HG03280 (cell line): ENCODE data around the gene RAP1GAP2.
"Not testable (repeated sequence)": the region's sequence is repeated elsewhere in the genome, so short reads cannot be mapped to it uniquely, and the experiment has no call there.

Experiments used
- ATAC-seq: cut with Tn5 transposase; IDR thresholded peaks from one replicate; pipeline ENCODE4 v1.9.1; 2021; ENCODE audit warnings: mild to moderate bottlenecking, moderate library complexity; ENCODE audit not compliant: unreplicated experiment

Gene RAP1GAP2

GRCh38 chr17:3011891-3012290 is 215.7 kb downstream of the RAP1GAP2 start:
- ATAC-seq = no peak

GRCh38 chr17:3012926-3013581 is 216.8 kb downstream of the RAP1GAP2 start:
- no peak for ATAC-seq

DNA sequence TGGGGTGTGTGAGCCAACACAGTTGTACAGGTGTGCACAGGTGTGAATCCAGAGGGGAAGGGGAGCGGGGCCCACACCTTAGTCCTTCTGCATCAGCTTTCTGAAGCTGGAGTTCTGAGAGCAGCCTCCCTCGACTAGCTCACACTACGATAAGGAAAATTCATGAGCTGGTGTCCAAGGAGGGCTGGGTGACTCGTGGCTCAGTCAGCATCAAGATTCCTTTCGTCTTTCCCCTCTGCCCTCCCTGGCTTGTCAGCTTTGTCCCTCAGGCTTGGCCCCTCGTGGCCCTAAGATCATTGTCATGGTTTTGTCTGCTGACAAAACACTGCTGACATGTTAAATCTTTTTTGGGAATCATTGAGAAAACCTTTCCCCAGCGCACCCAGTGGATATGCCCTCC is 219.7 kb downstream of the RAP1GAP2 start:
- no peak for ATAC-seq

DNA sequence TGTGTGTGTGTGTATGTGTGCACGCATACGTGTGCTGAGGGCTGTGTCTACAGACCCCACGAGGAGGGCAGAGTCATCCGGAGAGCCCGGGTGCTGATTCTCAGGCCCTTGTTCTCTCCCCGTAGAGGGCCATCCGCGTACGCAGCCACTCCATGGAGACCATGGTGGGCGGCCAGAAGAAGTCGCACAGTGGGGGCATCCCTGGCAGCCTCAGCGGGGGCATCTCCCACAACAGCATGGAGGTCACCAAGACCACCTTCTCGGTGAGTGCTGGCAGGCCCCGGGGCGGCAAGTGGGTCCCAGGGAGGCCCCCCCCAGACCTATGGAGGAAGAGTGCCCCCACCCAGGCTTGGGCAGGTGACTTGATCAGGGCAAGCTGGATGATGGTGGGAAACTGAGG is 221.7 kb downstream of the RAP1GAP2 start:
- no peak for ATAC-seq

- no peak for ATAC-seq
Observed at GRCh38 chr17:3019761-3020160, 223.5 kb downstream of the RAP1GAP2 start.

GRCh38 chr17:3020381-3020780 is 224.1 kb downstream of the RAP1GAP2 start:
- no peak for ATAC-seq

DNA sequence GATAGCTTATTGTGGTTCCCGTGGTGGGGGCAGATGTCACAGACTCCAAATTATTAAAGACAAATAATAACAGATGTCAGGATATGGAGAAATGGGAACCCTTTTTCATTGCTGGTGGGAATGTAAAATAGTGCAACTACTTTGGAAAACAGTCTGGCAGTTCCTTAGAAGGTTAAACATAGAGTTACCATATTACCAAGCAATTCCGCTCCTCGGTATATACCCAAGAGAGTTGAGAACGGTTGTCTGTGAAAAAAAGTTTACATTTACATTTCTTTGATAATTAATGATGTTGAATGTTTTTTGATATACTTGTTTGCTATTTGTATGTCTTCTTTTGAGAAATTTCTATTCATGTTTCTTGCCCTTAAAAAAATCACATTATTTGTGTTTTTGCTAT is 226.0 kb downstream of the RAP1GAP2 start:
- ATAC-seq = no peak

DNA sequence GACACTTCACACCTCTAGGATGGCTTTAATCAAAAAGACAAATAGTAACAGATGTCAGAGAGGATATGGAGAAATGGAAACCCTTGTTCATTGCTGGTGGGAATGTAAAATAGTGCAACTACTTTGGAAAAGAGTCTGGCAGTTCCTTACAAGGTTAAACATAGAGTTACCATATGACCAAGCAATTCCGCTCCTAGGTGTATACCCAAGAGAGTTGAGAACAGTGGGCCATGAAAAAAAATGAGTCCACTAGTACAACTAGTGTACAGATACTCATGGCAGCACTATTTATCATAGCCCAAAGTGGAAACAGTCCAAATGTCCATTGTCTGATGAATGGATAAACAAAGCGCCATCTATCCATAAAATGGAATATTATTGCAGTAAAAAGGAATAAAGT is 228.1 kb downstream of the RAP1GAP2 start:
- no peak for ATAC-seq

DNA sequence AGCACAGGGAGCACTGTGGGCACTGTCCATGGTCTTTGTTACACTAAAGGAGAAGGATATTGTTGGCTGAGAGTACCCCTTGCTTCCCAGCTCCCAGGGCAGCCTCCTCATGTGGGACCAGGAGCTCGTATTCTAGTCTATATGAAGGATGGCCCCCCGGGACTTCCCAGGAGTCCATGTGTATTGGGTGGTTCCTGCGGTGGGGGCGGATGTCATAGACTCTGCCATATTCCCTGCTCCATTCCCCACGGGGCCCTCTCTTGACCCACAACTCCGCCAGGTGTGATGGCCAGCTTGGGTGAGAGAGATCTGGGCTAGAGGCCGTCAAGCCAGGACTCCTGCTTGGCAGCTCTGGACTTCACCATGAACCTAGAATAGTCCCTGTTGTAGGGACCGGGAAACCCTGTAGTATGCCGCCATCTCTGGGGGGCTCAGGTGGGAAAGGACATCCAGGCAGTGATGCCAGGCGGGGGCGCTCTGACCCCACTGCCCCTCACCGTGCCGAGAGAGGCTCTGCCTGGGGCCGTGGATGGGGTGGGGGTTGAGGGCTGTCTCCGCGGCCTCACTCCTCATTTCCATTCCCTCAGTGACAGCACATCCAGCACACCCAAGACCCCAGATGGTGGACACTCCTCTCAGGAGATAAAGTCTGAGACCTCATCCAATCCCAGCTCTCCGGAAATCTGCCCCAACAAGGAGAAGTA is 229.3 kb downstream of the RAP1GAP2 start:
- no peak for ATAC-seq

DNA sequence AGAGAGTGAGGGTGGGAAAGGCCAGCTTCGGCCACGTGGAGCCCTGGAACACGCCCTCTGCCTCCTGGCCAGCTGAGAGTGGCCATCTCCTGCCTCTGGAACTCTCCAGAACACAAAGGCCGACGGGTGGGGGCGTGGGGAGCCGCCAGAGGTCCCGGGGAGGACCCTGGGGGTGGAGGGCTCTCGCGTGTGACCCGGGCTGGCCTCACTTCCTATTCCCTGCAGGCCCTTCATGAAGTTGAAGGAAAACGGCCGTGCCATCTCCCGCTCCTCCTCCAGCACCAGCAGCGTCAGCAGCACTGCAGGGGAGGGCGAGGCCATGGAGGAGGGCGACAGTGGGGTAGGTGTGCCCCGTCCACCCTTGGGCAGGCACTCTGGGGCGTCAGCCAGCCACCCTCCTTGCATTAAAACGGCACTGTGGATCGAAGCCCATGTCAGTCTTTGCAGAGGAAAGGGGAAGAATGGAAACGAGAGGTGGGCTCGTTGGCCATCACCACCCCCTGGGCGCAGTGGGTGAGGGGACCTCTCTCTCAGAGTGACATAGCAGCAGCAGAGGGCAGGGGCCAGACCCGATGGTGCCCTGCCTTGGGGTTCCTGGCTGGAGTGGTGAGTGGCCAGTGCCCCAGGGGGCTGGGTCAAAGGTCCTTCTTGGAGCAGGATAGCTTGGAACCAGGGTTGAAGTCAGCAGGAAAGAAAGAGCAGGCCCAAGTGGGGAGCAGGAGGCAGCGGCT is 230.1 kb downstream of the RAP1GAP2 start:
- no peak for ATAC-seq

DNA sequence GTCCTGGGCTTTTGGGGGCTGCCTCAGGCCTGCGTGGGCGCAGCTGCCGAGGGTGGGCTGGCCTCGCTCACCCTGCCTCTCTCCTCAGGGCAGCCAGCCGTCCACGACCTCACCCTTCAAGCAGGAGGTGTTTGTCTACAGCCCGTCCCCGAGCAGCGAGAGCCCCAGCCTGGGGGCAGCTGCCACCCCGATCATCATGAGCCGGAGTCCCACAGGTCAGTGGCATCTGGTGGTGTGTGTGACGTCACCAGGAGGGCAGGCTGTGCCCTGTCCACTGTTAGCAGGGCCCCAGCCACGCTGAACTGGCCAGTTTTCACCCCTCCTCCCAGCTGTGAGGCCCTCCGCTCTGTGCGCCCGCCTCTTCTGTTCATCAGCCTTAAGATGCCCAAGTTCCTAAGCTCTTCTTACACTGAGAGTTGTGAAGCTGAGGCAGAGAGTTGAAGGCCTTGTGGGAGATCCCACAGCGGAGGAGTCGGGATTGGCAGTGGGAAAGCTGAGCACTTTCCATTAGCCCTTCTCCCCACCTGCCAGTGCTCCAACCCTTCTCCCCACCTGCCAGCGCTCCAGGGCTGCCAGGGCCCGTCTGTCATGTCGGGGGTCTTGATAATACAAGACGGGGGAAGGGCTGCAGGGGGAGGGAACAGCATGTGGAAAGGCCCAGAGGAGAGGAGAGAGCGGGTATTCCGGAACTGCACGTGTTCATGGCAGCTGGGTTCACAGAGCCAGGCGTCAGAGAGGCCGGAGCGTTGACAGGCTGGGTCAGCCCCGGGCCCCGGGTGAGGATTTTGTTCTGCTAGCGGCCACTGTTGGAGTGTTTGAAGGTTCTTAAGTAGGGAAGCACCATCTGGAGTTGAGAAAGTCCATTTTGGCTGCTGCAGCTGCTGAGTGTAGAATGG is 230.9 kb downstream of the RAP1GAP2 start:
- ATAC-seq = no peak

DNA sequence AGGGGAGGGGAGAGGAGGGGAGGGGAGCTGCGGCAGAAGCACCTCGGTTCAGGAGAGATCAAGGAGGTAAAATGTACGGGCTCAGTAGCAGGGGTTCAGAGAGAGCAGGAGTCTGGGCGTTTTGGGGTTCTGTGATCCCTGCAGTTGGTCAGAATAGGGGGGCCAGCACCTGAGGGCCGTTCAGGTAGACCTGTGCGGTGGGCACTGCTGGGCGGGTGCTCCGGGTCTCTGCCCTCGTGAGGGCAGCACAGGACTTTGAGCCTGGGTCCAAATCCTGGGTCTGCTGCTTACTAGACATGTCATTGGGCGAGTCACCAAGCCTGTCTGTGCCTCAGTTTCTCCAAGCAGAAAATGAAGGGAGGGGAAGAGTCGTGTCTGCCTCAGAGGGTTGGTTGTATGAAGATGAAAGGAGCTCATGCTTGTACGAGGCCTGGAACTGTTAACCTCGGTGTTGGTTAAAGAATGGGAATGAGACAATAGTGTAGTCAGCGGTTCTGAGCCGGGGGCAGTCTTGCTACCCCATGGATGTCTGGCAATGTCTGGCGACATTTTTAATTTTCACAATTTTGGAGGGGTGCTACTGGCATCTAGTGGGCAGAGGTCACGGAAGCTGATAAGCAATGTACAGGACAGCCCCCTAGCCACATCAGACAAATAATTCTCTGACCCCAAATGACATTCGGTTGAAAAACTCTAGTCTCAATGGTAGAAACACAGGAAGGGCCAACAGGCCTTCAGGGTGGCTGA is 231.7 kb downstream of the RAP1GAP2 start:
- no peak for ATAC-seq

GRCh38 chr17:3029213-3029913 is 233.1 kb downstream of the RAP1GAP2 start:
- ATAC-seq = no peak

GRCh38 chr17:3030096-3030495 is 233.9 kb downstream of the RAP1GAP2 start:
- no peak for ATAC-seq

DNA sequence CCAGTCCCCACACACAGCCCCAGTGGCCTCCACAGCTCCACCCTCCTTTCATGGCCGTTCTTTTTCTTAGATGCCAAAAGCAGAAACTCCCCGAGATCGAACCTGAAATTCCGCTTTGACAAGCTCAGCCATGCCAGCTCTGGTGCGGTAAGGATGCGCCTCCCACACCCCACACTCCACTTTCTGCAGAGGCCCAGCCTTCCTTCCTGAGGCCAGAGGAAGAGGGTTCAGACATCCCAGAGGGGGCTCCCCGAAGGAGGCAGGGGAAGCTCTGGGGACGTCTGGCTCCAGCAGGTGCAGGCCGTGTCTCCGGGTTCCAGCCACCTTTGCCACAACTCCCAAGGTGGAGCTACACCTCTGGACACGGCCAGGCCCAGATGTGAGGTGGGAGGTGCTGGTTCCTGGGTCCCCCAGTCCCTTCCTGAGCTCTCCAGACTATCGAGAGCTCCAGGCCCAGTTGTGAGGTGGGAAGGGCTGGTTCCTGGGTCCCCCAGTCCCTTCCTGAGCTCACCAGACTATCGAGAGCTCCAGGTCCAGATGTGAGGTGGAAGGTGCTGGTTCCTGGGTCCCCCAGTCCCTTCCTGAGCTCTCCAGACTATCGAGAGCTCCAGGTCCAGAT is 234.7 kb downstream of the RAP1GAP2 start:
- ATAC-seq = not testable (repeated sequence)

- no peak for ATAC-seq
Observed at GRCh38 chr17:3032258-3033247, 236.3 kb downstream of the RAP1GAP2 start.

GRCh38 chr17:3033248-3033640 is 237.0 kb downstream of the RAP1GAP2 start:
- no peak for ATAC-seq
